C1 segment of cervical spinal cord (tissue), 14 donors: ENCODE measurements around the gene UTP14A.

Source experiments
- DNase-seq, 14 donors: peaks; one replicate each; lab custom pipeline; 2025; lab: John Stamatoyannopoulos, UW

Gene UTP14A

GRCh38 chrX:129940721-129941120 is 34.8 kb downstream of the UTP14A start:
- no peak for DNase-seq

- no peak for DNase-seq
These were observed 39.2 kb downstream of the UTP14A start for GRCh38 chrX:129945131-129945530.

GRCh38 chrX:129953334-129953648 is 47.3 kb downstream of the UTP14A start:
- DNase-seq: no peak

GRCh38 chrX:129953881-129954280 is 47.9 kb downstream of the UTP14A start:
- no peak for DNase-seq

GRCh38 chrX:129954804-129955203 is 48.8 kb downstream of the UTP14A start:
- DNase-seq: no peak

- no peak for DNase-seq
These were observed 49.7 kb downstream of the UTP14A start for GRCh38 chrX:129955682-129956081.

GRCh38 chrX:129956145-129956544 is 50.2 kb downstream of the UTP14A start:
- no peak for DNase-seq

GRCh38 chrX:129956765-129957164 is 50.8 kb downstream of the UTP14A start:
- DNase-seq: no peak

- peak in 9 of 14 donors; percentile 4 to 41 (median 15) for DNase-seq
These were observed 51.5 kb downstream of the UTP14A start for GRCh38 chrX:129957241-129958082.

- DNase-seq: no peak
These were observed 52.1 kb downstream of the UTP14A start for GRCh38 chrX:129958083-129958465.

GRCh38 chrX:129958814-129959492 is 53.0 kb downstream of the UTP14A start:
- no peak for DNase-seq

GRCh38 chrX:129959493-129959832 is 53.5 kb downstream of the UTP14A start:
- no peak for DNase-seq

GRCh38 chrX:129961180-129962083 is 55.5 kb downstream of the UTP14A start:
- DNase-seq: peak in 2 of 14 donors; percentile 5 to 14

- DNase-seq: no peak
These were observed 57.8 kb downstream of the UTP14A start for GRCh38 chrX:129963729-129964128.

GRCh38 chrX:129965166-129965565 is 59.2 kb downstream of the UTP14A start:
- no peak for DNase-seq

- DNase-seq: no peak
These were observed 63.0 kb downstream of the UTP14A start for GRCh38 chrX:129968968-129969367.

- no peak for DNase-seq
These were observed 70.5 kb downstream of the UTP14A start for GRCh38 chrX:129976441-129976840.
